Measurements from ENCODE around the gene MEI1. TPM values are rescaled to one million over a fixed set of nuclear protein-coding genes. Genes with fewer than 3 reads are reported as not detected.

MEI1 gene
- total RNA-seq, 1 donor from 2014 or later = 2.3 TPM

DNA sequence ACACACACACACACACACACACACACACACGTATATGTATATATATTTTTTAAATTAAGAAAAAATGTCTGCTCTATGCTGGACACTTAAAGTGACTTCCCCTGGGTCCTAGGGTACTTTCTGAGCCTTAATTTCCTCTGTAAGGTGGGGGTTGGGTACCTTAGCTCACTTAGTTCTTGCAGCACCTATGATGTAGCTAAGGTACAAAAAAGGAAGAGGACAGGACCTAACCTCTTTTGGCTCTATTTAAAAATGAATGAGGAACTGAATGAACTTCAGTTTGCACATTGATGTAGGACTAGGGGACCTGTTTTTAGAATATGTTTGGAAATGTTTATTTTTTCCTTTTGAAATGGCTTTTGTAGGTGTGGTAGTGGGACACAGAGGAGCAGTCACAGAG is 144.7 kb downstream of the MEI1 start:
- H3K27me3 ChIP-seq = no peaks in the 10 kb centered on the region
- TF ChIP-seq, protein P1, sequence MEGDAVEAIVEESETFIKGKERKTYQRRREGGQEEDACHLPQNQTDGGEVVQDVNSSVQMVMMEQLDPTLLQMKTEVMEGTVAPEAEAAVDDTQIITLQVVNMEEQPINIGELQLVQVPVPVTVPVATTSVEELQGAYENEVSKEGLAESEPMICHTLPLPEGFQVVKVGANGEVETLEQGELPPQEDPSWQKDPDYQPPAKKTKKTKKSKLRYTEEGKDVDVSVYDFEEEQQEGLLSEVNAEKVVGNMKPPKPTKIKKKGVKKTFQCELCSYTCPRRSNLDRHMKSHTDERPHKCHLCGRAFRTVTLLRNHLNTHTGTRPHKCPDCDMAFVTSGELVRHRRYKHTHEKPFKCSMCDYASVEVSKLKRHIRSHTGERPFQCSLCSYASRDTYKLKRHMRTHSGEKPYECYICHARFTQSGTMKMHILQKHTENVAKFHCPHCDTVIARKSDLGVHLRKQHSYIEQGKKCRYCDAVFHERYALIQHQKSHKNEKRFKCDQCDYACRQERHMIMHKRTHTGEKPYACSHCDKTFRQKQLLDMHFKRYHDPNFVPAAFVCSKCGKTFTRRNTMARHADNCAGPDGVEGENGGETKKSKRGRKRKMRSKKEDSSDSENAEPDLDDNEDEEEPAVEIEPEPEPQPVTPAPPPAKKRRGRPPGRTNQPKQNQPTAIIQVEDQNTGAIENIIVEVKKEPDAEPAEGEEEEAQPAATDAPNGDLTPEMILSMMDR (IDR thresholded peaks at IDR 0.05) = no peak
- H3K4me1 ChIP-seq = peaks cover 49% of the 10 kb centered on the region
- ATAC-seq (no peak), DNase-seq (no peak)
- intact Hi-C loops (cut with DNase I) = no loop called here
- no peak overlapping the region for H3K4me3 ChIP-seq
- no peak overlapping the region for H3K27ac ChIP-seq
- no peaks in the 10 kb centered on the region for H3K9me3 ChIP-seq
- peaks cover 5% of the 10 kb centered on the region for H3K36me3 ChIP-seq

DNA sequence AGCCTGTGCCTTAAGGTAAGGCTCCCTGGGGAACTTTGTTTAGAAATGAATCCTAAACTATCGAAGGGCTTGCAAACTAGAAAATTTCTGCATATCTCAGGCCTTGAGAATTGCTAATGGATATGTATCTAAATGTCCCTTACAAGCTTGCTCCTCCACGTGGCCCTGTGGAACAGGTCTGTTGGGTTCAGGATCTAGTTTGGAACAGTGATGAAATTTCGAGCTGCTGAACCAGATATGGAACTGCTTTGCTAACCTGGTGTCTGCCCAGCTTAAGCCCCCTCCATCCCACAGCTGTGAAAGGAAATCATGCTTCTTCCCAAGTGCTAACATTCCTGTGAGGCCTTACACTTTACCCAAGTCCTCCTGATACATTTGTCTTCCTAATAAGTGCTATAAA is 145.2 kb downstream of the MEI1 start:
- ATAC-seq (peak; percentile 69), DNase-seq (no peak)
- Histone ChIP-seq H3K4me3 (no peak overlapping the region), H3K27me3 (no peaks in the 10 kb centered on the region), H3K4me1 (peaks cover 49% of the 10 kb centered on the region), H3K27ac (no peak overlapping the region), H3K9me3 (no peaks in the 10 kb centered on the region), H3K36me3 (peaks cover 5% of the 10 kb centered on the region)
- intact Hi-C loops (cut with DNase I) = no loop called here
- TF ChIP-seq, protein P1 (IDR thresholded peaks at IDR 0.05) = no peak

DNA sequence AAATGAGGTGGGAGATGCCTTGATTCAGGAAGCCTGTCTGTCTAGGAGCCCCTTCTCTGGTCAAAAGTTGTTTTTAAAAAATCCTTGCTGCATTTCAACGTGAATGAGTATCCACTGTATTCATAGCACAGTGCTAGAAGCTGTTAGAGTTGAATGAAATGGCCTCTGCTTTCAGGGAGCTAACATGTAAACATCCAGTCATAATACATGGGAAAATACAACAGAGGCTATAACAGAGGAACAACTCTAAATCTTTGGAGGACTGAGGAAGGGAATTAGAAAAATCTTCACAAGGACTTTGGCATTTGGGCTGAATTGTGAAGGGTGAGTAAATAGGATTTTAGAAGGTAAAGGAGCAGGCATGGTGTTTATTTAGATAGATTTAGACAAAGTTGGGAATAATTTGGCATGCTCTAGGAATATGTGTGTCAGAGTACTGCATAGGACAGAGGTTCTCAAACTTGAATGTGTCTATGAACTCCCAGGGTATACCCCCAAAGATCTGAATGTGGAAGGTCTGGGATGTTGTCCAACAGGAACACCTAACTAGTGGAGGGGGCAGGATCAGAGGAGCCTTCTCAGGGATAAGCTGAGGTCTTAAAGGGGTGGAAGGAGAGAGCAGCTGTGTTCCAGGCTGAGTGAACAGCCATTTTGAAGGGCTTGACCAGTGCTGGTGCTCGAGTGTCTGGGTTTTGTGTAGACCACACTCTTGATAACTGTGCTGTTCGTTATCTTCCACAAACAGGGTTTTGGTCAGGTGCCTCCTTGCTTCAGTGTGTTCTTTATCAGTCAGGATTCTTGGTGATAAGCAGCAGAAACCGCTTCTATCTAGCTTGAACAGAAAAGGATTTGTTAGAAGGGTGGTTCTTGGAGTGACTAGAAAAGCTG is 146.3 kb downstream of the MEI1 start:
- intact Hi-C loops (cut with DNase I) = no loop called here
- ATAC-seq = no peak
- Histone ChIP-seq H3K27me3 (no peaks in the 10 kb centered on the region), H3K36me3 (peaks cover 5% of the 10 kb centered on the region), H3K4me3 (no peak overlapping the region), H3K4me1 (peaks cover 45% of the 10 kb centered on the region), H3K9me3 (no peaks in the 10 kb centered on the region), H3K27ac (peak overlapping the region; percentile 5)
- DNase-seq = no peak
- TF ChIP-seq, protein P1 (IDR thresholded peaks at IDR 0.05) = no peak

DNA sequence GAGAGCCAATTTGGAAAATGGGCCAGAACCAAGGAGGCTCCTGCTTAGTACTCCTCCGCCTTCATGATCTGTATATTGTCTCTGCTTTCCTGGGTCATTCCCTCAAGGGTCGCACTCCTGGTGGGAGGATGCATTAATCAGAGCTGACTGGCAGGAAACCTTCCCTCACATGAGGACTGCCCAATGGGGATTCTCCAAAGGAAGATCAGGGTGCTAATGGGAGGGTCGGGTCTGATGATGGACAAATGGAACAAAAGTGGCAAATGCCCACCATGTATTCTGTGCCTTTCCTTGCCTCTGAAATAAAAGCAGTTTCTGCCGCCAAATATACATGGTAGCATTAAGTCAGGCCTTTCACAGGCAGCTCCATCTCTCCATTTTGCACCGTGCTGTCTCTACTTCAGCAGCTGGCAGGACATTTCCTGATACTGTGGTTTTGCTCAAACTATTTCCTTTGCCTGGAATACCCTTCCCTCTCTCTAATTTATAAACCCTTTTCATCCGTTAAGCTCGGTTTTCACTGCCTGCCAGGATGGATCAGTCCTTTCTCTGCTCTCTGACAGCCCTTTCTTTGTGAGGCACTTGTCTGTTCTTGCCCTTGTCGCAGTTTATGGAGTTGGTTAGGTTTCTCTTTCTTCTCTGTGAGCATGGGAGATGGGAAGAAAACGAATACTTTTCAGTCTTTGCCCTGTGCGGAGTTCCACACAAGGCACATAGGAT is 147.1 kb downstream of the MEI1 start:
- Histone ChIP-seq H3K27ac (no peak overlapping the region), H3K4me1 (peaks cover 38% of the 10 kb centered on the region), H3K36me3 (peaks cover 5% of the 10 kb centered on the region), H3K4me3 (no peak overlapping the region), H3K27me3 (no peaks in the 10 kb centered on the region), H3K9me3 (no peaks in the 10 kb centered on the region)
- no peak for ATAC-seq
- intact Hi-C loops (cut with DNase I) = no loop called here
- DNase-seq = no peak
- TF ChIP-seq, protein P1 (IDR thresholded peaks at IDR 0.05) = no peak

DNA sequence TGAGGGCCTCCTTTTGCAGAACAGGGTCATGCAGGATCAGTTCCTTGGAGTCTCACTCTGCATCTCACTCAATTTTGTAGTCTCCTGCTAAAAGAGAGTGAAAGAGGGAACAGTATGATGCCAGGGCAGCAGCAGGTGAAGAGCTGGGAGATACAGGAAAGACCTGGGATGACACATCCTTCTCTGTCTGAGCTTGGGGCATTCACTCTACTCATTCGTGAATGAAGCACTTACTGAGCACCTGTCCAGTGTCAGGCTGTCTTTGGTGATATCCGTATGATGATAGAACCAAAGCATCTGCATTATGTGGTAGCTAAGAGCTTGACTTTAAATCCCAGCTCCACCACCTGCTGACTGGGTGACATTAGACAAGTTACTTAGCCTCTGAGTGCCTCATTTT is 148.0 kb downstream of the MEI1 start:
- peaks cover 4% of the 10 kb centered on the region for H3K36me3 ChIP-seq
- no peak overlapping the region for H3K27ac ChIP-seq
- no peaks in the 10 kb centered on the region for H3K9me3 ChIP-seq
- peaks cover 35% of the 10 kb centered on the region for H3K4me1 ChIP-seq
- ATAC-seq (no peak), DNase-seq (no peak)
- H3K27me3 ChIP-seq = no peaks in the 10 kb centered on the region
- intact Hi-C loops (cut with DNase I) = no loop called here
- no peak overlapping the region for H3K4me3 ChIP-seq
- TF ChIP-seq, protein P1 (IDR thresholded peaks at IDR 0.05) = no peak

Measured in upper lobe of right lung (tissue), 1 donor.